ENCODE data around the gene HDAC2.

Gene HDAC2

GRCh38 chr6:113959235-113959634 is 11.7 kb downstream of the HDAC2 start:
- TF ChIP-seq, protein P1, sequence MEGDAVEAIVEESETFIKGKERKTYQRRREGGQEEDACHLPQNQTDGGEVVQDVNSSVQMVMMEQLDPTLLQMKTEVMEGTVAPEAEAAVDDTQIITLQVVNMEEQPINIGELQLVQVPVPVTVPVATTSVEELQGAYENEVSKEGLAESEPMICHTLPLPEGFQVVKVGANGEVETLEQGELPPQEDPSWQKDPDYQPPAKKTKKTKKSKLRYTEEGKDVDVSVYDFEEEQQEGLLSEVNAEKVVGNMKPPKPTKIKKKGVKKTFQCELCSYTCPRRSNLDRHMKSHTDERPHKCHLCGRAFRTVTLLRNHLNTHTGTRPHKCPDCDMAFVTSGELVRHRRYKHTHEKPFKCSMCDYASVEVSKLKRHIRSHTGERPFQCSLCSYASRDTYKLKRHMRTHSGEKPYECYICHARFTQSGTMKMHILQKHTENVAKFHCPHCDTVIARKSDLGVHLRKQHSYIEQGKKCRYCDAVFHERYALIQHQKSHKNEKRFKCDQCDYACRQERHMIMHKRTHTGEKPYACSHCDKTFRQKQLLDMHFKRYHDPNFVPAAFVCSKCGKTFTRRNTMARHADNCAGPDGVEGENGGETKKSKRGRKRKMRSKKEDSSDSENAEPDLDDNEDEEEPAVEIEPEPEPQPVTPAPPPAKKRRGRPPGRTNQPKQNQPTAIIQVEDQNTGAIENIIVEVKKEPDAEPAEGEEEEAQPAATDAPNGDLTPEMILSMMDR (IDR thresholded peaks at IDR 0.05; ENCODE audit: low read depth, low read length, poor library complexity, severe bottlenecking), result no peak
- no peak for TF ChIP-seq EZH2phosphoT487 (IDR thresholded peaks at IDR 0.05; ENCODE audit: borderline replicate concordance, low read length)
- Histone ChIP-seq H3K4me3 (ENCODE audit: low read length) (no peak overlapping the region), H3K4me1 (ENCODE audit: control insufficient read depth, low read length) (peaks cover 15% of the 10 kb centered on the region), H3K36me3 (ENCODE audit: control insufficient read depth, low read length) (peaks cover 58% of the 10 kb centered on the region), H3K27me3 (ENCODE audit: control insufficient read depth, low read length) (no peaks in the 10 kb centered on the region), H3F3A (ENCODE audit: control insufficient read depth, insufficient read depth) (no peaks in the 10 kb centered on the region; the same call in 1 of the 2 replicates), H4K20me1 (ENCODE audit: control insufficient read depth, insufficient read depth, low read depth, low read length) (peaks cover 21% of the 10 kb centered on the region; the same call in 1 of the 2 replicates), H3K9me3 (ENCODE audit: control insufficient read depth, insufficient read depth, low read length) (no peaks in the 10 kb centered on the region), H3K27ac (ENCODE audit: low read depth, low read length) (no peak overlapping the region), H3K79me2 (ENCODE audit: control insufficient read depth, low read length) (peaks cover 66% of the 10 kb centered on the region), H3K4me2 (ENCODE audit: low read length) (no peak overlapping the region), H3K9me2 (replicated peaks; ENCODE audit: control insufficient read depth, low read length) (no peaks in the 10 kb centered on the region)

DNA sequence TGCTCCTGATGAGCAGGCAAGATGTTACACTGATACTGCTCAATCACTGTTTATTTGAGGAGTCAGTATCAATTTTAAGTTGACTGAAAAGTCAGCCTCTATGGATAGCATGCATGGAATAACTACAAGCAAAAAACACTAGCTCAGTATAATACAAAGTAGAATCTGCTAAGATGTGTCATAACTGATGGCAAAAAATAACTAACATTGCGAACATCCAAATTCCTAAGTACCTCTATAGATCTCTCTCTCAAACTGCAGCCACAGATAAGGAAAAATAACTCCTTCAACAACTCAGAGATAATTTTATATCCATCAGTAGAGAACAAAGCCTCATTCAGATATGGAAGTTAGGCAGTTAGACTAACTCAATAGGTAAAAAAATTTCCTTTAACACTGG is 16.3 kb downstream of the HDAC2 start:
- H3K4me1 ChIP-seq (ENCODE audit: control insufficient read depth, low read length), result no peaks in the 10 kb centered on the region
- H3K4me2 ChIP-seq (ENCODE audit: low read length), result no peak overlapping the region
- H3K27ac ChIP-seq (ENCODE audit: low read depth, low read length), result no peak overlapping the region
- H3F3A ChIP-seq (ENCODE audit: control insufficient read depth, insufficient read depth), result no peaks in the 10 kb centered on the region
- H3K9me2 ChIP-seq (replicated peaks; ENCODE audit: control insufficient read depth, low read length), result no peaks in the 10 kb centered on the region
- H3K4me3 ChIP-seq (ENCODE audit: low read length), result no peak overlapping the region
- H3K36me3 ChIP-seq (ENCODE audit: control insufficient read depth, low read length), result peaks cover 83% of the 10 kb centered on the region
- peaks cover 20% of the 10 kb centered on the region for H3K79me2 ChIP-seq (ENCODE audit: control insufficient read depth, low read length)
- peaks cover 4% of the 10 kb centered on the region; the same call in 1 of the 2 replicates for H4K20me1 ChIP-seq (ENCODE audit: control insufficient read depth, insufficient read depth, low read depth, low read length)
- no peaks in the 10 kb centered on the region for H3K27me3 ChIP-seq (ENCODE audit: control insufficient read depth, low read length)
- H3K9me3 ChIP-seq (ENCODE audit: control insufficient read depth, insufficient read depth, low read length), result no peaks in the 10 kb centered on the region
- TF ChIP-seq EZH2phosphoT487 (IDR thresholded peaks at IDR 0.05; ENCODE audit: borderline replicate concordance, low read length), result no peak
- TF ChIP-seq, protein P1 (IDR thresholded peaks at IDR 0.05; ENCODE audit: low read depth, low read length, poor library complexity, severe bottlenecking), result no peak

- Histone ChIP-seq H3K27ac (ENCODE audit: low read depth, low read length) (no peak overlapping the region), H3K4me2 (ENCODE audit: low read length) (no peak overlapping the region), H3K9me2 (replicated peaks; ENCODE audit: control insufficient read depth, low read length) (no peaks in the 10 kb centered on the region), H3K79me2 (ENCODE audit: control insufficient read depth, low read length) (peaks cover 8% of the 10 kb centered on the region), H3K27me3 (ENCODE audit: control insufficient read depth, low read length) (no peaks in the 10 kb centered on the region), H3K4me3 (ENCODE audit: low read length) (no peak overlapping the region), H3K36me3 (ENCODE audit: control insufficient read depth, low read length) (peaks cover 84% of the 10 kb centered on the region), H4K20me1 (ENCODE audit: control insufficient read depth, insufficient read depth, low read depth, low read length) (peaks cover 2% of the 10 kb centered on the region; the same call in 1 of the 2 replicates), H3K9me3 (ENCODE audit: control insufficient read depth, insufficient read depth, low read length) (no peaks in the 10 kb centered on the region), H3F3A (ENCODE audit: control insufficient read depth, insufficient read depth) (no peaks in the 10 kb centered on the region), H3K4me1 (ENCODE audit: control insufficient read depth, low read length) (no peaks in the 10 kb centered on the region)
- TF ChIP-seq, protein P1 (IDR thresholded peaks at IDR 0.05; ENCODE audit: low read depth, low read length, poor library complexity, severe bottlenecking), result no peak
- TF ChIP-seq EZH2phosphoT487 (IDR thresholded peaks at IDR 0.05; ENCODE audit: borderline replicate concordance, low read length), result no peak
These were observed 17.6 kb downstream of the HDAC2 start for GRCh38 chr6:113953346-113953745.
